Cortex of kidney (tissue), 1 donor: ENCODE data around the gene TAS2R19.

Source experiments
- DNase-seq: peaks from one replicate; lab custom pipeline; 2025; lab: John Stamatoyannopoulos, UW

TAS2R19 gene

DNA sequence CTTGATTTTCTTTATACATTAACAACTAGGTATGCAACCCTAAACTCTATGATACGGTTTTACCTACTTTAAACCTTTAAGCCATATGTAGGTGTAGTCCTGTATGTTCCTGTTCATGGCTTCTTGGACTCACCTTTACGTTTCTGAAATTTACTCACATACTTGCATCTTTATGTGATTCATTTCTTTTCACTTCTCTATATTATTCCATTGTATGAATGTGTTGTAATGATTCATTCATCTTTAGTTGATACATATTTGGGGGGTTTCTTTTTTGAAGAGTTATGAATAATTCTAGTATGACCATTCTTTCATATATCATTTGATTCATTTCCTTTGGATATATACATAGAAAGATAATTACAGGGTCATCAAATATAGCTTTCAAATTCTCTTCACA is 33.3 kb downstream of the TAS2R19 start:
- no peak for DNase-seq

DNA sequence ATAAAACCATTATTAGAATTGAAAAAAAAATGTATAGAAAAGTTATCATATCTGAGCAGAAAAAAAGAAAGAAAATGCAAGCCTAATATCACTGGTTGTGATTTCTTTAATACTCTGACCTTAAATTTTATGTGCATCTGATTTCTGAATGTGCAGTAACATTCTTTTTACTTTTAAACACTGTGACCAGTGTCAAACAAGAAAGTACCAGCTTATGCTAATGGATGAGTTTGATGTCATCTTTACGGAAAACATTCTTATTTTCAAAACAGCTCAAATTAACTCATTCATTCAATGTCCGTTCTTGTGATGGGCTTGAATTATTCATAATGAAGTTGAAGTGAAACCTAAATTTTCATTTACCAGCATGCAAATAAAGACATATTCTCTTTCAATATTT is 35.6 kb downstream of the TAS2R19 start, which contains the start of gene TAS2R50:
Gene TAS2R50 (minus strand): TSS at position 101 of the 400 bp plus-strand sequence. CDS start 52 bp downstream, at position 49.
- no peak for DNase-seq

DNA sequence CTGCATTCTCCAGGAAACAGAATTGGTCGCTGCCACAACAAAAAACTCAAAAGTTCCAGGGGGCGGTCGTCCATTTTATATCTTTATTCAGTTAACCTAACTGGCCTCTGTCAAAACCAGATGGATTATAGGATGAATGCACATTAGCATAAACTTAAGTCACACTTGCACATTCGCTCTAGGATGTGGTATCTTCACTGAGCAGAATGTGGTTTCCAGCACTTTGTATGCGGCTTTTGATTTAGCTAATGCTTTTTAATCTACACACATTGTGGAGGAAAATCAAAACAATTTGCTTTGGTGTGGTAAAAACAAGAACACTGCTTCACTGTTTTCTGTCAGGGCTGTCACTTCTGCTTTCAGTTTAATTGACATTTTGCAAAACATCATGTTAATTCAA is 40.2 kb downstream of the TAS2R19 start:
- DNase-seq, result no peak

DNA sequence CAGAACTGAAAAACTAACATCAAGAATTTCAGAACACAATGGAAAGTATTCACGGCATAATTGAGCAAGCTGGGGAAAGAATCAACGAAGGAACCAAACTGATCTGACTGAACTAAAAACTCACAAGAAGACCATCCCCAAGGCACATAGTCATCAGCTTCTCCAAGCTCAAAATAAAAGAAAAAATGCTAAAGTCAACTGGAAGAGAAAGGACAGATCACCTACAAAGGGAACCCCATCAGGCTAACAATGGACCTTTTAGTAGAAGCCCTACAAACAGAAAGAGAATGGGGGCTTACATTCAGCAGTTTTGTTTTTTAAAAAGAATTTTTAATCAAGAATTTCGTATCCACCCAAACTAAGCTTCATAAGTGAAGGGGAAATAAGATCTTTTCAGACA is 47.5 kb downstream of the TAS2R19 start:
- DNase-seq, result no peak
